A673 (cell line): Measurements from ENCODE around the gene SKI. TPM values are rescaled to one million over a fixed set of nuclear protein-coding genes. Genes with fewer than 3 reads are reported as not detected.
A peak's percentile ranks its signal among the peaks of the same experiment; 100 is the strongest.

Source experiments
- BruUV-seq: library from RNA; stranded (reverse); fragments of 400-500 nt; replicated peaks from 2 replicates; lab custom pipeline; 2021; lab: Mats Ljungman, UMichigan
- CTCF ChIA-PET: fragments of 300-600 bp; sonication (Branson Sonifier 250); formaldehyde crosslinking; loops from one replicate; lab custom pipeline; 2022; ENCODE audit warnings: antibody characterized with exemption; lab: Charles Lee
- POLR2A ChIA-PET: fragments of 300-600 bp; sonication (Branson Sonifier 250); formaldehyde crosslinking; loops from one replicate; lab custom pipeline; 2022; ENCODE audit warnings: antibody characterized with exemption; ENCODE audit not compliant: low non-redundant PET; lab: Charles Lee
- DNase-seq: peaks from one replicate; pipeline ENCODE4 v3.0.0-alpha.2; 2015; ENCODE audit warnings: low spot score
- H3K27ac ChIP-seq: fragments of 200-600 bp; sonication (generic); 2 replicates; pipeline ENCODE4 v1.5.1; 2016; ENCODE audit warnings: mixed run types, low read depth, mild to moderate bottlenecking, mixed read lengths, antibody characterized with exemption, low read length; ENCODE audit not compliant: poor library complexity, severe bottlenecking
- H3K27me3 ChIP-seq: fragments of 200-600 bp; sonication (generic); replicated peaks from 2 replicates; pipeline ENCODE4 v1.6.1; 2017; ENCODE audit warnings: mixed run types, low read depth, mild to moderate bottlenecking, mixed read lengths, antibody characterized with exemption, low read length; ENCODE audit not compliant: insufficient read depth, poor library complexity
- H3K36me3 ChIP-seq: fragments of 200-600 bp; sonication (generic); 2 replicates; pipeline ENCODE4 v1.6.1; 2016; ENCODE audit warnings: mixed run types, mild to moderate bottlenecking, mixed read lengths, antibody characterized with exemption, low read length; ENCODE audit not compliant: insufficient read depth, poor library complexity, severe bottlenecking
- H3K4me1 ChIP-seq: fragments of 200-600 bp; sonication (generic); 2 replicates; pipeline ENCODE4 v1.6.1; 2017; ENCODE audit warnings: mixed run types, mild to moderate bottlenecking, mixed read lengths, antibody characterized with exemption, low read length; ENCODE audit not compliant: insufficient read depth, poor library complexity, severe bottlenecking
- H3K4me3 ChIP-seq: fragments of 200-600 bp; sonication (generic); 2 replicates; pipeline ENCODE4 v1.5.1; 2016; ENCODE audit warnings: low read depth, mixed run types, mild to moderate bottlenecking, mixed read lengths, low read length; ENCODE audit not compliant: poor library complexity, severe bottlenecking
- H3K9me3 ChIP-seq: fragments of 200-600 bp; sonication (generic); 2 replicates; pipeline ENCODE4 v1.6.1; 2016; ENCODE audit warnings: mixed run types, low read depth, mild to moderate bottlenecking, mixed read lengths, antibody characterized with exemption, low read length; ENCODE audit not compliant: poor library complexity, severe bottlenecking
- EZH2 ChIP-seq: fragments of 200-600 bp; sonication (generic); IDR thresholded peaks from 2 replicates; pipeline ENCODE4 v1.6.1; 2017; ENCODE audit warnings: borderline replicate concordance, low read depth, mild to moderate bottlenecking, mixed read lengths, antibody characterized with exemption, low read length; ENCODE audit not compliant: poor library complexity, severe bottlenecking
- intact Hi-C: fragments of 100-400 bp; cut with micrococcal nuclease; formaldehyde crosslinking; loops from one replicate; pipeline ENCODE4 v1.10.0; 2022; ENCODE audit not compliant: unreplicated experiment
- total RNA-seq: library from RNA; stranded (reverse); gene quantifications from 2 replicates; pipeline ENCODE4 v1.2.3, GENCODE V29; 2021
- TF ChIP-seq, protein P1 (sequence below): fragments of 300-800, 200-600 bp; sonication (generic); conservative IDR thresholded peaks from 2 replicates; pipeline ENCODE4 v1.5.1; 2017; ENCODE audit warnings: low read depth, mild to moderate bottlenecking, antibody characterized with exemption, low read length, moderate library complexity, mixed read lengths

SKI gene
- total RNA-seq, 1 experiment from 2014 or later = 88.1 TPM

DNA sequence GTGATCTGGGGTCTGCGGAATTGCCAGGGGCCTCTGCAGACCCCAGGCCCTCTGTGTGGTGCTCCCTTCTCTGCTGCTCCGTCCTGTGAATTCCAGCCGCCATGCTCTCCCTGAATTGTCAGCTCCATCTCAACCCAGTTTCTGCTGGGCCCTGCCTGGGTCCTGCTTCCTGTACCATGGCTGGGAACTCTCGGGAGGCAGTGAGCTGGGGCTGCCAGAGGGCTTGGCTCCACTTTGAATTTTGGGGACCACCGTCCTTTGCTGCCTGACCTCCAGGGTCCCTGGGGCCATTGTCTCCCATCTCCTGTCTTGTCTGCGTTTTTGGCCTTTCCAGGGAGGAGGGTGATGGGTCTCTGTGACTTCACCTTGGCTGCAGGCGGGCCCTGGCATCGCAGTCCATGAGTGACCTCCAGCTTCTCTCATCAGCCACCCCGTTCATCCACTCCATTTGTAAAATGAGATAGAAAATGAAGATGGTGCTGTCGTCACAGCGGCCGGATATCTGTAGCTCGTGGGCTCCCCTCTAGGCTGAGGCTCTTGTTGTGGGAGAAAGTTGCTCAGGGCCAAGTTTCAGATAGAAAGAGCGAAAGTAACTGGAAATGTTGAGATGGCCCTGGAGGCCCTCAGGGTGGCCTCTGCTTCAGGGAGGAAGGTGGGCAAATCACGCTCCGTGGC lies 38.3 kb downstream of the SKI start:
- TF ChIP-seq, protein P1, sequence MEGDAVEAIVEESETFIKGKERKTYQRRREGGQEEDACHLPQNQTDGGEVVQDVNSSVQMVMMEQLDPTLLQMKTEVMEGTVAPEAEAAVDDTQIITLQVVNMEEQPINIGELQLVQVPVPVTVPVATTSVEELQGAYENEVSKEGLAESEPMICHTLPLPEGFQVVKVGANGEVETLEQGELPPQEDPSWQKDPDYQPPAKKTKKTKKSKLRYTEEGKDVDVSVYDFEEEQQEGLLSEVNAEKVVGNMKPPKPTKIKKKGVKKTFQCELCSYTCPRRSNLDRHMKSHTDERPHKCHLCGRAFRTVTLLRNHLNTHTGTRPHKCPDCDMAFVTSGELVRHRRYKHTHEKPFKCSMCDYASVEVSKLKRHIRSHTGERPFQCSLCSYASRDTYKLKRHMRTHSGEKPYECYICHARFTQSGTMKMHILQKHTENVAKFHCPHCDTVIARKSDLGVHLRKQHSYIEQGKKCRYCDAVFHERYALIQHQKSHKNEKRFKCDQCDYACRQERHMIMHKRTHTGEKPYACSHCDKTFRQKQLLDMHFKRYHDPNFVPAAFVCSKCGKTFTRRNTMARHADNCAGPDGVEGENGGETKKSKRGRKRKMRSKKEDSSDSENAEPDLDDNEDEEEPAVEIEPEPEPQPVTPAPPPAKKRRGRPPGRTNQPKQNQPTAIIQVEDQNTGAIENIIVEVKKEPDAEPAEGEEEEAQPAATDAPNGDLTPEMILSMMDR = no peak
- TF ChIP-seq EZH2 = no peak

DNA sequence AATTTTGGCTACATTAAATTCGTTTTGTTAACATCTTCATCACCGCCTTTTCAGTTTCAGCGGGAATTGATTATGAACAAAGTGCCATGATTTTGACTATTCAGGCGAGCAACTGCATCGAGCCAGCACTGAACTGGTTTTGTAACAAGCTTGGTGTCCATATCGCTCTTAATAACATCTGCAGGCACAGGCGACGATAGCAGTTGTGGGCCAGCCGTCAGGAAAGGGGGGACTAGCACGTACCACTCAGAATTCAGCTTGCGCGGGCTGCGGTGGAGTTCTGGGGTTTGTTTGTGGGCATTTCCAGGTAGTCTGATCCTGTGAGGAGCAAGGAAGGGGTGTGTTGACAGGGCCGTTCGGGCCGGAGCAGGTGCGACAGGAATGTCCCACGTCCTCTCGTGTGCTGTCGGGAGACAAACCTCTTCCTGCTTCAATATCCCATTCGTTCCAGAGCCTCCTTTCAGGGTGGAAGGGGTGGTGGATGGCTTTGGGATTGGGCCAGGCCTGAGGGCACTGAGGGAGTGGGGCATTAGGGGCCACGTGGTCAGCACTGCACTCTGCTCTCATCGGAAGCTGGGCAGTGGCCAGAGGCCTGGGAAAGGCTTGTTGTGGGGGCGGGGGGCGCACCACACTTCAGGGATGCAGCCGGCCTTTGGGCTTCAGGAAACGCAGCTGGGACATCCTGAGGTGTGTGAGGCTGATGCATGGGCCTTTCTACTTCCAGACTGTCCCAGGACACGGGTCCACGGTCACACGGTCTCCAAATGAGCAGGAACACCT lies 39.1 kb downstream of the SKI start:
- intact Hi-C loops = no loop called here
- no peak for DNase-seq
- Histone ChIP-seq H3K27ac (peak overlapping the region; percentile 58), H3K9me3 (no peaks in the 10 kb centered on the region), H3K4me3 (no peak overlapping the region), H3K36me3 (no peaks in the 10 kb centered on the region), H3K27me3 (no peaks in the 10 kb centered on the region), H3K4me1 (peaks cover 12% of the 10 kb centered on the region)
- TF ChIP-seq, protein P1 = no peak
- TF ChIP-seq EZH2 = no peak
- ChIA-PET CTCF (no interaction called here), POLR2A (no interaction called here)
- BruUV-seq = no TSS peak

More for the DNA sequence above, 38.3 kb downstream of the SKI start:
- no peaks in the 10 kb centered on the region for H3K9me3 ChIP-seq
- peaks cover 12% of the 10 kb centered on the region for H3K4me1 ChIP-seq
- H3K27me3 ChIP-seq = no peaks in the 10 kb centered on the region
- no peaks in the 10 kb centered on the region for H3K36me3 ChIP-seq
- peak overlapping the region; percentile 58 for H3K27ac ChIP-seq
- no peak for DNase-seq
- intact Hi-C loops = no loop called here
- CTCF ChIA-PET = no interaction called here
- POLR2A ChIA-PET = no interaction called here
- H3K4me3 ChIP-seq = no peak overlapping the region
- BruUV-seq = no TSS peak

DNA sequence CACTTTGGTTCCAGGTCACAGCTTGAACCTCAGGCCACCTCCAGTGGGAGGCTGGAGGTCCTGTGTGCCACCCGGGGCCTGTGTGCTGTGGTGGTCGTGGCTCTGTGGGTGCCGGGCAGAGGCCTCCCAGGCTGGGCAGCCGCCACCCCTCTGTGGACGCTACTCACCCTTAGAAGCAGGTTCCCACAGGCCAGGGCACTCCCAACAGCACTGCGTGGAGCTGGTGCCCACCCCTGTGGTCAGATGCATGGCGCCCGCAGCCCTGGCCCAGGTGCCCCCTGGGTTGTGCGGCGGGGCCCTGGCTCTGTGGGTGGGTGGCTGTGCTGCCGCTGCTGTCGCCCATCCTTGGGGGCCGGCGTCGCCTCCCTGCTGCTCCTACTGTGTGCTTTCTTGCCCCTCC lies 39.7 kb downstream of the SKI start:
- DNase-seq = no peak
- Histone ChIP-seq H3K27ac (peak overlapping the region; percentile 58), H3K27me3 (no peaks in the 10 kb centered on the region), H3K4me3 (no peak overlapping the region), H3K4me1 (peaks cover 12% of the 10 kb centered on the region), H3K36me3 (no peaks in the 10 kb centered on the region), H3K9me3 (no peaks in the 10 kb centered on the region)
- intact Hi-C loops = no loop called here
- ChIA-PET POLR2A (no interaction called here), CTCF (no interaction called here)
- BruUV-seq = no TSS peak
- no peak for TF ChIP-seq EZH2
- TF ChIP-seq, protein P1 = no peak
